H1 (cell line): ENCODE measurements around the gene FADD. TPM values are rescaled to one million over a fixed set of nuclear protein-coding genes. Genes with fewer than 3 reads are reported as not detected.

Experiments used
- CTCF ChIA-PET: fragments of 300-600 bp; sonication (Branson Sonifier 250); formaldehyde crosslinking; loops from one replicate; lab custom pipeline; 2021; ENCODE audit not compliant: partially characterized antibody; lab: Charles Lee
- POLR2A ChIA-PET: fragments of 300-600 bp; sonication (Branson Sonifier 250); formaldehyde crosslinking; loops from one replicate; lab custom pipeline; 2021; ENCODE audit warnings: inconsistent platforms; ENCODE audit not compliant: partially characterized antibody; lab: Charles Lee
- DNase-seq, 2 experiments: peaks; one replicate each; pipeline versions ENCODE4 v3.0.0 to v3.0.0-alpha.2; 2010 to 2022; ENCODE audit warnings: low spot score in 2 of 2, low read depth in 1 of 2, mixed read lengths in 1 of 2
- FAIRE-seq: peaks from 2 replicates; lab custom pipeline; 2011; peaks lifted over from hg19 to GRCh38; lab: Jason Lieb, UNC
- H2AFZ ChIP-seq: 2 replicates; pipeline ENCODE4 v1.8.1; 2012; ENCODE audit warnings: low read length, inconsistent platforms
- H2AK5ac ChIP-seq: 2 replicates; pipeline ENCODE4 v1.6.1; 2013; ENCODE audit warnings: low read depth, low read length
- H2BK120ac ChIP-seq: replicated peaks from 2 replicates; pipeline ENCODE3; 2013; ENCODE audit warnings: low read depth, low read length, inconsistent platforms
- H2BK12ac ChIP-seq: 2 replicates; pipeline ENCODE4 v1.6.1; 2013; ENCODE audit warnings: low read depth, low read length
- H2BK15ac ChIP-seq: 2 replicates; pipeline ENCODE4 v1.6.1; 2013; ENCODE audit warnings: low read length
- H2BK20ac ChIP-seq: 2 replicates; pipeline ENCODE4 v1.6.1; 2013; ENCODE audit warnings: low read length
- H2BK5ac ChIP-seq: 2 replicates; pipeline ENCODE4 v1.6.1; 2013; ENCODE audit warnings: low read depth, low read length
- H3K14ac ChIP-seq: 2 replicates; pipeline ENCODE4 v1.6.1; 2013; ENCODE audit warnings: inconsistent platforms; ENCODE audit not compliant: insufficient read length
- H3K18ac ChIP-seq: 2 replicates; pipeline ENCODE4 v1.6.1; 2013; ENCODE audit warnings: low read length; ENCODE audit errors: extremely low read depth
- H3K23ac ChIP-seq: 2 replicates; pipeline ENCODE4 v1.6.1; 2013; ENCODE audit warnings: inconsistent platforms; ENCODE audit not compliant: insufficient read length
- H3K23me2 ChIP-seq: 2 replicates; pipeline ENCODE4 v1.6.1; 2013; ENCODE audit warnings: low read depth, low read length
- H3K27ac ChIP-seq: 2 replicates; pipeline ENCODE4 v1.6.1; 2011; ENCODE audit warnings: low read depth, low read length, inconsistent platforms
- H3K27me3 ChIP-seq, 4 experiments: replicated peaks in 1 of 4; 1 replicate in 1 of 4; 2 replicates in 3 of 4; pipeline versions ENCODE4 v1.6.1 to v1.8.1; 2011 to 2013; ENCODE audit warnings: low read length in 3 of 4, mild to moderate bottlenecking in 3 of 4, inconsistent platforms in 2 of 4, mixed read lengths in 2 of 4, moderate library complexity in 1 of 4; ENCODE audit not compliant: control insufficient read depth in 3 of 4, insufficient read depth in 3 of 4; ENCODE audit errors: extremely low read depth in 1 of 4
- H3K36me3 ChIP-seq, 4 experiments: 2 replicates each; pipeline versions ENCODE4 v1.6.1 to v1.8.1; 2011 to 2013; ENCODE audit warnings: mild to moderate bottlenecking in 4 of 4, low read length in 3 of 4, moderate library complexity in 2 of 4, control low read depth in 1 of 4, inconsistent platforms in 1 of 4; ENCODE audit not compliant: insufficient read depth in 4 of 4, control insufficient read depth in 2 of 4
- H3K4ac ChIP-seq: replicated peaks from 2 replicates; pipeline ENCODE3; 2013; ENCODE audit warnings: low read length, low read depth, mixed read lengths, inconsistent platforms; ENCODE audit not compliant: insufficient read length
- H3K4me1 ChIP-seq, 4 experiments: replicated peaks in 1 of 4; 1 replicate in 1 of 4; 2 replicates in 3 of 4; pipeline versions ENCODE4 v1.6.1 to v1.8.1; 2011 to 2013; ENCODE audit warnings: low read length in 3 of 4, inconsistent platforms in 2 of 4, mixed read lengths in 1 of 4; ENCODE audit not compliant: insufficient read depth in 4 of 4, control insufficient read depth in 3 of 4
- H3K4me2 ChIP-seq, 2 experiments: 2 replicates each; pipeline versions ENCODE4 v1.6.1 to v1.8.1; 2011 to 2013; ENCODE audit warnings: low read depth in 2 of 2, low read length in 2 of 2, control low read depth in 1 of 2, inconsistent platforms in 1 of 2, mild to moderate bottlenecking in 1 of 2; ENCODE audit not compliant: insufficient read depth in 1 of 2
- H3K4me3 ChIP-seq, 4 experiments: fragments of 200-600, 300-600 bp in 1 of 4; sonication (generic), shearing (Covaris generic), sonication (Bioruptor Twin) in 1 of 4; 2 replicates each; pipeline versions ENCODE4 v1.5.1 to v1.8.1; 2011 to 2016; ENCODE audit warnings: low read length in 4 of 4, low read depth in 3 of 4, control low read depth in 2 of 4, inconsistent platforms in 2 of 4, mild to moderate bottlenecking in 2 of 4, mixed read lengths in 1 of 4, moderate library complexity in 1 of 4; ENCODE audit not compliant: insufficient read depth in 2 of 4; ENCODE audit errors: extremely low read depth in 1 of 4
- H3K56ac ChIP-seq: replicated peaks from 2 replicates; pipeline ENCODE3; 2013; ENCODE audit warnings: low read depth, mild to moderate bottlenecking, mixed read lengths, low read length, inconsistent platforms; ENCODE audit not compliant: insufficient read length
- H3K79me1 ChIP-seq: 2 replicates; pipeline ENCODE4 v1.6.1; 2013; ENCODE audit warnings: low read depth, low read length, control low read depth
- H3K79me2 ChIP-seq, 2 experiments: 2 replicates each; pipeline versions ENCODE4 v1.6.1 to v1.8.1; 2012 to 2013; ENCODE audit warnings: low read length in 2 of 2, mild to moderate bottlenecking in 2 of 2, inconsistent platforms in 1 of 2; ENCODE audit not compliant: insufficient read depth in 2 of 2, control insufficient read depth in 1 of 2
- H3K9ac ChIP-seq, 4 experiments: replicated peaks in 1 of 4; 1 replicate in 1 of 4; 2 replicates in 3 of 4; pipeline versions ENCODE4 v1.6.1 to v1.8.1; 2011 to 2013; ENCODE audit warnings: low read depth in 3 of 4, low read length in 3 of 4, control low read depth in 2 of 4, mild to moderate bottlenecking in 2 of 4, moderate library complexity in 2 of 4, inconsistent platforms in 1 of 4; ENCODE audit errors: extremely low read depth in 1 of 4
- H3K9me3 ChIP-seq, 2 experiments: 2 replicates each; pipeline versions ENCODE4 v1.6.1 to v1.8.1; 2012 to 2013; ENCODE audit warnings: mild to moderate bottlenecking in 2 of 2, moderate library complexity in 2 of 2, control low read depth in 1 of 2, inconsistent platforms in 1 of 2, low read depth in 1 of 2, low read length in 1 of 2, mixed read lengths in 1 of 2; ENCODE audit not compliant: insufficient read depth in 2 of 2
- H4K20me1 ChIP-seq, 2 experiments: replicated peaks in 1 of 2; 2 replicates each; pipeline versions ENCODE3 to v1.8.1; 2011 to 2013; ENCODE audit warnings: inconsistent platforms in 2 of 2, low read length in 2 of 2, mild to moderate bottlenecking in 1 of 2; ENCODE audit not compliant: insufficient read depth in 2 of 2, control insufficient read depth in 1 of 2
- H4K5ac ChIP-seq: 2 replicates; pipeline ENCODE4 v1.6.1; 2013; ENCODE audit warnings: low read length, low read depth, mixed read lengths, inconsistent platforms; ENCODE audit not compliant: insufficient read length
- H4K8ac ChIP-seq: 2 replicates; pipeline ENCODE4 v1.8.0; 2013; ENCODE audit warnings: mild to moderate bottlenecking, moderate library complexity, low read length, inconsistent platforms; ENCODE audit not compliant: insufficient read depth; ENCODE audit errors: extremely low read depth
- H4K91ac ChIP-seq: replicated peaks from 2 replicates; pipeline ENCODE3; 2013; ENCODE audit warnings: low read length, mixed read lengths, inconsistent platforms; ENCODE audit not compliant: insufficient read length
- ASH2L ChIP-seq: fragments of 200-600, 300-600 bp; sonication (generic); IDR thresholded peaks from one replicate; pipeline ENCODE4 v1.7.1; 2017; ENCODE audit warnings: low read length
- EGR1 ChIP-seq: IDR thresholded peaks from 2 replicates; pipeline ENCODE4 v1.6.1; 2011; ENCODE audit warnings: low read depth, low read length, borderline replicate concordance
- MAFK ChIP-seq: IDR thresholded peaks from 2 replicates; pipeline ENCODE4 v1.6.1; 2012; ENCODE audit warnings: low read depth, mild to moderate bottlenecking, improper control_type of control experiment, low read length
- POLR2A ChIP-seq, 2 experiments: IDR thresholded peaks; 1 replicate in 1 of 2; 2 replicates in 1 of 2; pipeline ENCODE4 v1.6.1; 2011; ENCODE audit warnings: low read depth in 2 of 2, low read length in 2 of 2, mild to moderate bottlenecking in 2 of 2; ENCODE audit errors: control extremely low read depth in 1 of 2
- RNF2 ChIP-seq: fragments of 200-900, 300-1000 bp; sonication (generic); IDR thresholded peaks from 2 replicates; pipeline ENCODE4 v1.7.1; 2016; ENCODE audit warnings: borderline replicate concordance, low read depth, mild to moderate bottlenecking, antibody characterized with exemption, low read length; ENCODE audit not compliant: poor library complexity, severe bottlenecking; ENCODE audit errors: missing control alignments
- SUZ12 ChIP-seq: fragments of 200-600 bp; sonication (generic); IDR thresholded peaks from 2 replicates; pipeline ENCODE4 v1.6.1; 2012; ENCODE audit warnings: mild to moderate bottlenecking, inconsistent platforms, low read length, moderate library complexity, mixed read lengths
- WGBS, 2 experiments: shearing (Covaris generic) in 1 of 2; methylation state at CpG; one replicate each; pipeline versions ENCODE4 v1.1.6 to v1.1.7; 2013 to 2015; ENCODE audit warnings: low lambda C conversion rate in 2 of 2, mixed read lengths in 2 of 2, inconsistent platforms in 1 of 2, low coverage in 1 of 2, missing lambda C conversion rate in 1 of 2; ENCODE audit not compliant: insufficient replicate concordance in 2 of 2, insufficient coverage in 1 of 2, insufficient read length in 1 of 2; ENCODE audit errors: extremely low coverage in 1 of 2, missing lambda C conversion rate in 1 of 2; 5-methylcytosine and 5-hydroxymethylcytosine counted together
- polyA plus RNA-seq, 7 experiments: library from polyadenylated mRNA; depleted of rRNA in 3 of 7; stranded (reverse) in 5 of 7; unstranded in 2 of 7; fragments of >200 nt in 5 of 7; fragments of 200-250 nt in 2 of 7; gene quantifications; 1 replicate in 5 of 7; 2 replicates in 1 of 7; 4 replicates in 1 of 7; pipeline versions ENCODE4 v1.2.1 to v1.2.3, GENCODE V29; 2011 to 2013; ENCODE audit warnings: missing spikeins in 2 of 7, mixed read lengths in 2 of 7
- total RNA-seq: library from RNA; stranded (reverse); fragmentation: NEBNext Ultra II Directional; extraction: Animal tissue kit (Norgen Biotek cat#: 25700); gene quantifications from 2 replicates; pipeline ENCODE4 v1.2.1, GENCODE V29; 2021

The FADD gene
- total and polyA plus RNA-seq, 2 of the 8 experiments (the other 6 are each of a cell fraction or from before 2014, with no cell fraction given): 29.0 to 43.9 TPM

DNA sequence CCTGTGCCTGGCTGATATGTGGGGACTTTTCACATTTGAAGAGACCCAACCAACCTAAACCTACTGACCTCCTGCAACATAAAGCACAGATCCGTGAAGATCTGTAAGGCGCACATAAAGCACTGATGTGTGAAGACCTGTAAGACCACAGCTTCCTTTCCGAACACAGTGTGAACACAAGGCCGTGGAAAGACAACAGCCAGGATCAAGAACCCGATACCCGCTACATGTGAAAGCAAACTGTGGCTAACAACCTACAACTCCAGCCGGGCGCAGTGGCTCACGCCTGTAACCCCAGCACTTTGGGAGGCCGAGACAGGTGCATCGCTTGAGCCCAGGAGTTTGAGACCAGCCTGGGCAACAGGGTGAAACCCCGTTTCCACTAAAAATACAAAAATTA is 49.7 kb downstream of the FADD start:
- DNase-seq: no peak
- Histone ChIP-seq H2AFZ (no peak overlapping the region), H3K4me2 (no peak overlapping the region), H3K27me3 (no peaks in the 10 kb centered on the region), H2BK120ac (no peak overlapping the region), H3K27ac (no peak overlapping the region), H3K4me1 (0 out of 7 replicates have a peak, but pooled peaks cover 0 to 2% (median 0%) of the 10 kb centered on the region in 4 experiments), H2BK5ac (no peak overlapping the region), H3K36me3 (no peaks in the 10 kb centered on the region), H3K9me3 (no peaks in the 10 kb centered on the region), H4K20me1 (no peaks in the 10 kb centered on the region), H2BK12ac (no peak overlapping the region), H3K14ac (no peak overlapping the region), H3K4me3 (no peak overlapping the region), H4K91ac (no peak overlapping the region), H3K79me1 (no peaks in the 10 kb centered on the region), H2BK20ac (no peak overlapping the region), H2BK15ac (no peak overlapping the region), H3K9ac (no peak overlapping the region), H3K23me2 (no peaks in the 10 kb centered on the region), H2AK5ac (no peak overlapping the region), H4K8ac (no peak overlapping the region), H3K79me2 (no peaks in the 10 kb centered on the region), H3K23ac (no peak overlapping the region), H4K5ac (no peak overlapping the region), H3K56ac (no peak overlapping the region), H3K18ac (no peak overlapping the region), H3K4ac (no peak overlapping the region)
- WGBS, 2 experiments: 94% methylated on average over 12 of the region's 12 CpGs; no CpG with 5 or more reads in 1 of the 2 experiments
- ChIA-PET POLR2A (interaction anchor here (1.2 kb wide), 1 partner anchor 49 kb away, joined by 3 read pairs; no protein-coding TSS in a partner anchor), CTCF (no interaction called here)
- no peak for FAIRE-seq
- TF ChIP-seq RNF2 (no peak), POLR2A (IDR thresholded peaks at IDR 0.05; ENCODE audit: control extremely low read depth in 1 of 2, low read depth in 2 of 2, low read length in 2 of 2) (no peak), EGR1 (no peak), ASH2L (no peak), MAFK (no peak), SUZ12 (no peak)
